H1 (cell line): ENCODE results near the gene ORMDL3. TPM values are rescaled to one million over a fixed set of nuclear protein-coding genes. Genes with fewer than 3 reads are reported as not detected.

Experiments used
- CTCF ChIA-PET: fragments of 300-600 bp; sonication (Branson Sonifier 250); formaldehyde crosslinking; loops from one replicate; lab custom pipeline; 2021; ENCODE audit not compliant: partially characterized antibody; lab: Charles Lee
- POLR2A ChIA-PET: fragments of 300-600 bp; sonication (Branson Sonifier 250); formaldehyde crosslinking; loops from one replicate; lab custom pipeline; 2021; ENCODE audit warnings: inconsistent platforms; ENCODE audit not compliant: partially characterized antibody; lab: Charles Lee
- DNase-seq, 2 experiments: peaks; one replicate each; pipeline versions ENCODE4 v3.0.0 to v3.0.0-alpha.2; 2010 to 2022; ENCODE audit warnings: low spot score in 2 of 2, low read depth in 1 of 2, mixed read lengths in 1 of 2
- FAIRE-seq: peaks from 2 replicates; lab custom pipeline; 2011; peaks lifted over from hg19 to GRCh38; lab: Jason Lieb, UNC
- H2AFZ ChIP-seq: 2 replicates; pipeline ENCODE4 v1.8.1; 2012; ENCODE audit warnings: low read length, inconsistent platforms
- H2AK5ac ChIP-seq: 2 replicates; pipeline ENCODE4 v1.6.1; 2013; ENCODE audit warnings: low read depth, low read length
- H2BK120ac ChIP-seq: replicated peaks from 2 replicates; pipeline ENCODE3; 2013; ENCODE audit warnings: low read depth, low read length, inconsistent platforms
- H2BK12ac ChIP-seq: 2 replicates; pipeline ENCODE4 v1.6.1; 2013; ENCODE audit warnings: low read depth, low read length
- H2BK15ac ChIP-seq: 2 replicates; pipeline ENCODE4 v1.6.1; 2013; ENCODE audit warnings: low read length
- H2BK20ac ChIP-seq: 2 replicates; pipeline ENCODE4 v1.6.1; 2013; ENCODE audit warnings: low read length
- H2BK5ac ChIP-seq: 2 replicates; pipeline ENCODE4 v1.6.1; 2013; ENCODE audit warnings: low read depth, low read length
- H3K14ac ChIP-seq: 2 replicates; pipeline ENCODE4 v1.6.1; 2013; ENCODE audit warnings: inconsistent platforms; ENCODE audit not compliant: insufficient read length
- H3K18ac ChIP-seq: 2 replicates; pipeline ENCODE4 v1.6.1; 2013; ENCODE audit warnings: low read length; ENCODE audit errors: extremely low read depth
- H3K23ac ChIP-seq: 2 replicates; pipeline ENCODE4 v1.6.1; 2013; ENCODE audit warnings: inconsistent platforms; ENCODE audit not compliant: insufficient read length
- H3K23me2 ChIP-seq: 2 replicates; pipeline ENCODE4 v1.6.1; 2013; ENCODE audit warnings: low read depth, low read length
- H3K27ac ChIP-seq: 2 replicates; pipeline ENCODE4 v1.6.1; 2011; ENCODE audit warnings: low read depth, low read length, inconsistent platforms
- H3K27me3 ChIP-seq, 4 experiments: replicated peaks in 1 of 4; 1 replicate in 1 of 4; 2 replicates in 3 of 4; pipeline versions ENCODE4 v1.6.1 to v1.8.1; 2011 to 2013; ENCODE audit warnings: low read length in 3 of 4, mild to moderate bottlenecking in 3 of 4, inconsistent platforms in 2 of 4, mixed read lengths in 2 of 4, moderate library complexity in 1 of 4; ENCODE audit not compliant: control insufficient read depth in 3 of 4, insufficient read depth in 3 of 4; ENCODE audit errors: extremely low read depth in 1 of 4
- H3K36me3 ChIP-seq, 4 experiments: 2 replicates each; pipeline versions ENCODE4 v1.6.1 to v1.8.1; 2011 to 2013; ENCODE audit warnings: mild to moderate bottlenecking in 4 of 4, low read length in 3 of 4, moderate library complexity in 2 of 4, control low read depth in 1 of 4, inconsistent platforms in 1 of 4; ENCODE audit not compliant: insufficient read depth in 4 of 4, control insufficient read depth in 2 of 4
- H3K4ac ChIP-seq: replicated peaks from 2 replicates; pipeline ENCODE3; 2013; ENCODE audit warnings: low read length, low read depth, mixed read lengths, inconsistent platforms; ENCODE audit not compliant: insufficient read length
- H3K4me1 ChIP-seq, 4 experiments: replicated peaks in 1 of 4; 1 replicate in 1 of 4; 2 replicates in 3 of 4; pipeline versions ENCODE4 v1.6.1 to v1.8.1; 2011 to 2013; ENCODE audit warnings: low read length in 3 of 4, inconsistent platforms in 2 of 4, mixed read lengths in 1 of 4; ENCODE audit not compliant: insufficient read depth in 4 of 4, control insufficient read depth in 3 of 4
- H3K4me2 ChIP-seq, 2 experiments: 2 replicates each; pipeline versions ENCODE4 v1.6.1 to v1.8.1; 2011 to 2013; ENCODE audit warnings: low read depth in 2 of 2, low read length in 2 of 2, control low read depth in 1 of 2, inconsistent platforms in 1 of 2, mild to moderate bottlenecking in 1 of 2; ENCODE audit not compliant: insufficient read depth in 1 of 2
- H3K4me3 ChIP-seq, 4 experiments: fragments of 200-600, 300-600 bp in 1 of 4; sonication (generic), shearing (Covaris generic), sonication (Bioruptor Twin) in 1 of 4; 2 replicates each; pipeline versions ENCODE4 v1.5.1 to v1.8.1; 2011 to 2016; ENCODE audit warnings: low read length in 4 of 4, low read depth in 3 of 4, control low read depth in 2 of 4, inconsistent platforms in 2 of 4, mild to moderate bottlenecking in 2 of 4, mixed read lengths in 1 of 4, moderate library complexity in 1 of 4; ENCODE audit not compliant: insufficient read depth in 2 of 4; ENCODE audit errors: extremely low read depth in 1 of 4
- H3K56ac ChIP-seq: replicated peaks from 2 replicates; pipeline ENCODE3; 2013; ENCODE audit warnings: low read depth, mild to moderate bottlenecking, mixed read lengths, low read length, inconsistent platforms; ENCODE audit not compliant: insufficient read length
- H3K79me1 ChIP-seq: 2 replicates; pipeline ENCODE4 v1.6.1; 2013; ENCODE audit warnings: low read depth, low read length, control low read depth
- H3K79me2 ChIP-seq, 2 experiments: 2 replicates each; pipeline versions ENCODE4 v1.6.1 to v1.8.1; 2012 to 2013; ENCODE audit warnings: low read length in 2 of 2, mild to moderate bottlenecking in 2 of 2, inconsistent platforms in 1 of 2; ENCODE audit not compliant: insufficient read depth in 2 of 2, control insufficient read depth in 1 of 2
- H3K9ac ChIP-seq, 4 experiments: replicated peaks in 1 of 4; 1 replicate in 1 of 4; 2 replicates in 3 of 4; pipeline versions ENCODE4 v1.6.1 to v1.8.1; 2011 to 2013; ENCODE audit warnings: low read depth in 3 of 4, low read length in 3 of 4, control low read depth in 2 of 4, mild to moderate bottlenecking in 2 of 4, moderate library complexity in 2 of 4, inconsistent platforms in 1 of 4; ENCODE audit errors: extremely low read depth in 1 of 4
- H3K9me3 ChIP-seq, 2 experiments: 2 replicates each; pipeline versions ENCODE4 v1.6.1 to v1.8.1; 2012 to 2013; ENCODE audit warnings: mild to moderate bottlenecking in 2 of 2, moderate library complexity in 2 of 2, control low read depth in 1 of 2, inconsistent platforms in 1 of 2, low read depth in 1 of 2, low read length in 1 of 2, mixed read lengths in 1 of 2; ENCODE audit not compliant: insufficient read depth in 2 of 2
- H4K20me1 ChIP-seq, 2 experiments: replicated peaks in 1 of 2; 2 replicates each; pipeline versions ENCODE3 to v1.8.1; 2011 to 2013; ENCODE audit warnings: inconsistent platforms in 2 of 2, low read length in 2 of 2, mild to moderate bottlenecking in 1 of 2; ENCODE audit not compliant: insufficient read depth in 2 of 2, control insufficient read depth in 1 of 2
- H4K5ac ChIP-seq: 2 replicates; pipeline ENCODE4 v1.6.1; 2013; ENCODE audit warnings: low read length, low read depth, mixed read lengths, inconsistent platforms; ENCODE audit not compliant: insufficient read length
- H4K8ac ChIP-seq: 2 replicates; pipeline ENCODE4 v1.8.0; 2013; ENCODE audit warnings: mild to moderate bottlenecking, moderate library complexity, low read length, inconsistent platforms; ENCODE audit not compliant: insufficient read depth; ENCODE audit errors: extremely low read depth
- H4K91ac ChIP-seq: replicated peaks from 2 replicates; pipeline ENCODE3; 2013; ENCODE audit warnings: low read length, mixed read lengths, inconsistent platforms; ENCODE audit not compliant: insufficient read length
- ASH2L ChIP-seq: fragments of 200-600, 300-600 bp; sonication (generic); IDR thresholded peaks from one replicate; pipeline ENCODE4 v1.7.1; 2017; ENCODE audit warnings: low read length
- SIRT6 ChIP-seq: IDR thresholded peaks from one replicate; pipeline ENCODE4 v1.7.1; 2012; ENCODE audit warnings: low read length, inconsistent platforms
- SUZ12 ChIP-seq: fragments of 200-600 bp; sonication (generic); IDR thresholded peaks from 2 replicates; pipeline ENCODE4 v1.6.1; 2012; ENCODE audit warnings: mild to moderate bottlenecking, inconsistent platforms, low read length, moderate library complexity, mixed read lengths
- TBP ChIP-seq: IDR thresholded peaks from 2 replicates; pipeline ENCODE4 v1.6.1; 2011; ENCODE audit warnings: low read depth, low read length, improper control_type of control experiment
- ZNF274 ChIP-seq: IDR thresholded peaks from 2 replicates; pipeline ENCODE4 v1.7.0; 2012; ENCODE audit warnings: low read length, borderline replicate concordance; ENCODE audit errors: extremely low read depth
- WGBS, 2 experiments: shearing (Covaris generic) in 1 of 2; methylation state at CpG; one replicate each; pipeline versions ENCODE4 v1.1.6 to v1.1.7; 2013 to 2015; ENCODE audit warnings: low lambda C conversion rate in 2 of 2, mixed read lengths in 2 of 2, inconsistent platforms in 1 of 2, low coverage in 1 of 2, missing lambda C conversion rate in 1 of 2; ENCODE audit not compliant: insufficient replicate concordance in 2 of 2, insufficient coverage in 1 of 2, insufficient read length in 1 of 2; ENCODE audit errors: extremely low coverage in 1 of 2, missing lambda C conversion rate in 1 of 2; 5-methylcytosine and 5-hydroxymethylcytosine counted together
- polyA plus RNA-seq, 7 experiments: library from polyadenylated mRNA; depleted of rRNA in 3 of 7; stranded (reverse) in 5 of 7; unstranded in 2 of 7; fragments of >200 nt in 5 of 7; fragments of 200-250 nt in 2 of 7; gene quantifications; 1 replicate in 5 of 7; 2 replicates in 1 of 7; 4 replicates in 1 of 7; pipeline versions ENCODE4 v1.2.1 to v1.2.3, GENCODE V29; 2011 to 2013; ENCODE audit warnings: missing spikeins in 2 of 7, mixed read lengths in 2 of 7
- total RNA-seq: library from RNA; stranded (reverse); fragmentation: NEBNext Ultra II Directional; extraction: Animal tissue kit (Norgen Biotek cat#: 25700); gene quantifications from 2 replicates; pipeline ENCODE4 v1.2.1, GENCODE V29; 2021

Gene ORMDL3
- total and polyA plus RNA-seq, 2 of the 8 experiments (the other 6 are each of a cell fraction or from before 2014, with no cell fraction given): 50.4 to 108 TPM

GRCh38 chr17:39894681-39895376 is 32.6 kb downstream of the ORMDL3 start:
- Histone ChIP-seq H3K56ac (no peak overlapping the region), H3K9me3 (no peaks in the 10 kb centered on the region), H3K23me2 (no peaks in the 10 kb centered on the region), H2BK20ac (no peak overlapping the region), H4K91ac (no peak overlapping the region), H3K79me2 (no peaks in the 10 kb centered on the region), H3K27me3 (no peaks in the 10 kb centered on the region), H3K18ac (no peak overlapping the region), H3K4ac (no peak overlapping the region), H2AK5ac (no peak overlapping the region), H2BK120ac (no peak overlapping the region), H3K4me1 (no peaks in the 10 kb centered on the region), H3K36me3 (no peaks in the 10 kb centered on the region), H3K79me1 (no peaks in the 10 kb centered on the region), H3K9ac (no peak overlapping the region), H2AFZ (no peak overlapping the region), H2BK15ac (no peak overlapping the region), H2BK5ac (no peak overlapping the region), H3K14ac (no peak overlapping the region), H3K27ac (no peak overlapping the region), H4K20me1 (no peaks in the 10 kb centered on the region), H2BK12ac (no peak overlapping the region), H3K23ac (no peak overlapping the region), H4K8ac (no peak overlapping the region), H3K4me2 (no peak overlapping the region), H3K4me3 (no peak overlapping the region), H4K5ac (no peak overlapping the region)
- ChIA-PET POLR2A (no interaction called here), CTCF (interaction anchor here (0.6 to 1.9 kb wide), 8 partner anchors 9 to 273 kb away, joined by 3 to 5 read pairs (median 4); no protein-coding TSS in a partner anchor)
- 73% methylated on average over 3 of the region's 3 CpGs; no CpG with 5 or more reads in 1 of the 2 experiments for WGBS, 2 experiments
- DNase-seq: peak in 1 of 2 experiments; percentile 20
- TF ChIP-seq ZNF274: no peak
- no peak for TF ChIP-seq SIRT6
- no peak for TF ChIP-seq SUZ12
- no peak for TF ChIP-seq TBP
- no peak for TF ChIP-seq ASH2L
- no peak for FAIRE-seq
